Retinal pigment epithelial cell (primary cell): ENCODE measurements around the gene SPRR3.
"Not testable (repeated sequence)": the region's sequence is repeated elsewhere in the genome, so short reads cannot be mapped to it uniquely, and the experiment has no call there.

Experiments
- DNase-seq: peaks from one replicate; pipeline ENCODE4 v3.0.0-alpha.2; 2010; ENCODE audit warnings: low read depth
- H3K4me3 ChIP-seq: 2 replicates; pipeline ENCODE4 v1.5.1; 2011; ENCODE audit warnings: mild to moderate bottlenecking, low read length, control low read depth, moderate library complexity
- CTCF ChIP-seq: conservative IDR thresholded peaks from 2 replicates; pipeline ENCODE4 v1.5.1; 2011; ENCODE audit warnings: low read depth, low read length, control low read depth, inconsistent platforms

SPRR3 gene

GRCh38 chr1:152998476-152998875, 3.1 kb upstream of the SPRR3 start:
- no peak for DNase-seq
- no peak for TF ChIP-seq CTCF
- H3K4me3 ChIP-seq: no peak overlapping the region

GRCh38 chr1:152999818-153000217, 1.7 kb upstream of the SPRR3 start:
- DNase-seq: no peak
- no peak overlapping the region for H3K4me3 ChIP-seq
- no peak for TF ChIP-seq CTCF

- no peak overlapping the region for H3K4me3 ChIP-seq
- DNase-seq: no peak
- no peak for TF ChIP-seq CTCF
Observed at GRCh38 chr1:153000294-153000693, 1.3 kb upstream of the SPRR3 start.

- H3K4me3 ChIP-seq, DNase-seq: not testable (repeated sequence)
Observed at GRCh38 chr1:153011235-153011758, 9.7 kb downstream of the SPRR3 start.

GRCh38 chr1:153021829-153022228, 20.3 kb downstream of the SPRR3 start:
- not testable (repeated sequence) for H3K4me3 ChIP-seq, DNase-seq

GRCh38 chr1:153022340-153022739, 20.8 kb downstream of the SPRR3 start:
- not testable (repeated sequence) for H3K4me3 ChIP-seq, DNase-seq

GRCh38 chr1:153023109-153023508, 21.6 kb downstream of the SPRR3 start:
- H3K4me3 ChIP-seq: no peak overlapping the region
- no peak for DNase-seq
- no peak for TF ChIP-seq CTCF

- H3K4me3 ChIP-seq: no peak overlapping the region
- no peak for TF ChIP-seq CTCF
- DNase-seq: no peak
Observed at GRCh38 chr1:153024413-153024812, 22.9 kb downstream of the SPRR3 start.

- DNase-seq: no peak
- H3K4me3 ChIP-seq: no peak overlapping the region
- TF ChIP-seq CTCF: no peak
Observed at GRCh38 chr1:153025797-153026196, 24.2 kb downstream of the SPRR3 start.
